ENCODE results near the gene TFCP2L1. TPM values are rescaled to one million over a fixed set of nuclear protein-coding genes. Genes with fewer than 3 reads are reported as not detected.
A peak's percentile ranks its signal among the peaks of the same experiment; 100 is the strongest.

The TFCP2L1 gene
- total and polyA plus RNA-seq, 10 donors: 0.15 to 8.9 (median 2.7) TPM

GRCh38 chr2:121247534-121247933 lies 37.5 kb downstream of the TFCP2L1 start:
- Histone ChIP-seq H3K36me3 (peaks cover 0 to 17% (median 0%) of the 10 kb centered on the region in 6 donors), H3K9me3 (no peaks in the 10 kb centered on the region), H3K27ac (no peak overlapping the region), H3K4me3 (no peak overlapping the region), H3K27me3 (replicated peaks in 1 of 7) (no peaks in the 10 kb centered on the region), H3K4me1 (no peaks in the 10 kb centered on the region)
- DNase-seq: no peak
- WGBS, 5 donors: 66 to 79% (median 77%) methylated on average over 4 of the region's 4 CpGs
- TF ChIP-seq POLR2AphosphoS5 (IDR thresholded peaks at IDR 0.05): no peak
- TF ChIP-seq CTCF (IDR thresholded peaks at IDR 0.05 in 8 of 11, conservative IDR thresholded peaks at IDR 0.05 in 3 of 11): no peak
- TF ChIP-seq POLR2A (IDR thresholded peaks at IDR 0.05): no peak
- intact Hi-C loops (cut with DNase I; ENCODE audit: low total_unique reads): no loop called here

GRCh38 chr2:121246704-121247255 lies 38.2 kb downstream of the TFCP2L1 start:
- no peaks in the 10 kb centered on the region for H3K9me3 ChIP-seq
- intact Hi-C loops (cut with DNase I; ENCODE audit: low total_unique reads): no loop called here
- DNase-seq: peak; percentile 52
- H3K27ac ChIP-seq: no peak overlapping the region
- H3K4me1 ChIP-seq: no peaks in the 10 kb centered on the region
- H3K36me3 ChIP-seq: peaks cover 0 to 17% (median 0%) of the 10 kb centered on the region in 6 donors
- TF ChIP-seq CTCF (IDR thresholded peaks at IDR 0.05 in 8 of 11, conservative IDR thresholded peaks at IDR 0.05 in 3 of 11): no peak
- TF ChIP-seq POLR2AphosphoS5 (IDR thresholded peaks at IDR 0.05): no peak
- no peak for TF ChIP-seq POLR2A (IDR thresholded peaks at IDR 0.05)
- no peaks in the 10 kb centered on the region for H3K27me3 ChIP-seq (replicated peaks in 1 of 7)
- H3K4me3 ChIP-seq: no peak overlapping the region
- WGBS, 5 donors: 76 to 89% (median 86%) methylated on average over 13 to 15 of the region's 15 CpGs

- Histone ChIP-seq H3K4me3 (no peak overlapping the region), H3K36me3 (peaks cover 0 to 17% (median 0%) of the 10 kb centered on the region in 6 donors), H3K4me1 (no peaks in the 10 kb centered on the region), H3K27me3 (replicated peaks in 1 of 7) (no peaks in the 10 kb centered on the region), H3K9me3 (no peaks in the 10 kb centered on the region), H3K27ac (no peak overlapping the region)
- 79 to 94% (median 88%) methylated on average over 4 of the region's 4 CpGs for WGBS, 5 donors
- intact Hi-C loops (cut with DNase I; ENCODE audit: low total_unique reads): no loop called here
- TF ChIP-seq POLR2AphosphoS5 (IDR thresholded peaks at IDR 0.05): no peak
- TF ChIP-seq CTCF (IDR thresholded peaks at IDR 0.05 in 8 of 11, conservative IDR thresholded peaks at IDR 0.05 in 3 of 11): no peak
- TF ChIP-seq POLR2A (IDR thresholded peaks at IDR 0.05): no peak
- DNase-seq: peak; percentile 56
These were observed 39.1 kb downstream of the TFCP2L1 start for GRCh38 chr2:121245913-121246312.

- H3K27ac ChIP-seq: no peak overlapping the region
- H3K36me3 ChIP-seq: peaks cover 0 to 17% (median 0%) of the 10 kb centered on the region in 6 donors
- DNase-seq: peak; percentile 62
- H3K4me3 ChIP-seq: no peak overlapping the region
- H3K27me3 ChIP-seq (replicated peaks in 1 of 7): no peaks in the 10 kb centered on the region
- H3K4me1 ChIP-seq: no peaks in the 10 kb centered on the region
- no peak for TF ChIP-seq POLR2A (IDR thresholded peaks at IDR 0.05)
- TF ChIP-seq CTCF (IDR thresholded peaks at IDR 0.05 in 8 of 11, conservative IDR thresholded peaks at IDR 0.05 in 3 of 11): no peak
- TF ChIP-seq POLR2AphosphoS5 (IDR thresholded peaks at IDR 0.05): no peak
- intact Hi-C loops (cut with DNase I; ENCODE audit: low total_unique reads): no loop called here
- H3K9me3 ChIP-seq: no peaks in the 10 kb centered on the region
- 84 to 89% (median 86%) methylated on average over 11 to 13 of the region's 13 CpGs for WGBS, 5 donors
These were observed 39.7 kb downstream of the TFCP2L1 start for GRCh38 chr2:121245120-121245820.

Data from spleen (tissue), 11 donors.